ENCODE results near the gene PIP5K1C. TPM values are rescaled to one million over a fixed set of nuclear protein-coding genes. Genes with fewer than 3 reads are reported as not detected.

PIP5K1C gene
- total RNA-seq, 3 donors from 2014 or later: 14.6 to 15.7 (median 15.7) TPM

- Histone ChIP-seq H3K4me1 (peaks cover 2 to 3% of the 10 kb centered on the region in 2 donors), H3K36me3 (no peaks in the 10 kb centered on the region), H3K4me3 (no peak overlapping the region), H3K27ac (no peak overlapping the region), H3K27me3 (no peaks in the 10 kb centered on the region), H3K9me3 (no peaks in the 10 kb centered on the region)
- intact Hi-C loops (cut with DNase I; ENCODE audit: low total_unique reads): no loop called here
- TF ChIP-seq, protein P1, sequence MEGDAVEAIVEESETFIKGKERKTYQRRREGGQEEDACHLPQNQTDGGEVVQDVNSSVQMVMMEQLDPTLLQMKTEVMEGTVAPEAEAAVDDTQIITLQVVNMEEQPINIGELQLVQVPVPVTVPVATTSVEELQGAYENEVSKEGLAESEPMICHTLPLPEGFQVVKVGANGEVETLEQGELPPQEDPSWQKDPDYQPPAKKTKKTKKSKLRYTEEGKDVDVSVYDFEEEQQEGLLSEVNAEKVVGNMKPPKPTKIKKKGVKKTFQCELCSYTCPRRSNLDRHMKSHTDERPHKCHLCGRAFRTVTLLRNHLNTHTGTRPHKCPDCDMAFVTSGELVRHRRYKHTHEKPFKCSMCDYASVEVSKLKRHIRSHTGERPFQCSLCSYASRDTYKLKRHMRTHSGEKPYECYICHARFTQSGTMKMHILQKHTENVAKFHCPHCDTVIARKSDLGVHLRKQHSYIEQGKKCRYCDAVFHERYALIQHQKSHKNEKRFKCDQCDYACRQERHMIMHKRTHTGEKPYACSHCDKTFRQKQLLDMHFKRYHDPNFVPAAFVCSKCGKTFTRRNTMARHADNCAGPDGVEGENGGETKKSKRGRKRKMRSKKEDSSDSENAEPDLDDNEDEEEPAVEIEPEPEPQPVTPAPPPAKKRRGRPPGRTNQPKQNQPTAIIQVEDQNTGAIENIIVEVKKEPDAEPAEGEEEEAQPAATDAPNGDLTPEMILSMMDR (IDR thresholded peaks at IDR 0.05): no peak
- TF ChIP-seq POLR2A (IDR thresholded peaks at IDR 0.05) (no peak), POLR2AphosphoS5 (IDR thresholded peaks at IDR 0.05) (no peak)
- no peak for DNase-seq (ENCODE audit: low spot score in 2 of 2)
Measured at GRCh38 chr19:3645067-3645396, 55.2 kb downstream of the PIP5K1C start.

- peak; percentile 44 to 73 for DNase-seq (ENCODE audit: low spot score in 2 of 2)
- no peaks in the 10 kb centered on the region for H3K9me3 ChIP-seq
- peak overlapping the region in 1 of 2 donors; percentile 25 for H3K27ac ChIP-seq
- intact Hi-C loops (cut with DNase I; ENCODE audit: low total_unique reads): no loop called here
- no peaks in the 10 kb centered on the region for H3K36me3 ChIP-seq
- TF ChIP-seq, protein P1 (IDR thresholded peaks at IDR 0.05): no peak
- no peaks in the 10 kb centered on the region for H3K4me1 ChIP-seq
- H3K4me3 ChIP-seq: no peak overlapping the region
- no peaks in the 10 kb centered on the region for H3K27me3 ChIP-seq
Measured at GRCh38 chr19:3644351-3645066, 55.8 kb downstream of the PIP5K1C start.

- Histone ChIP-seq H3K36me3 (no peaks in the 10 kb centered on the region), H3K27me3 (no peaks in the 10 kb centered on the region), H3K4me1 (no peaks in the 10 kb centered on the region), H3K9me3 (no peaks in the 10 kb centered on the region), H3K27ac (no peak overlapping the region), H3K4me3 (no peak overlapping the region)
- TF ChIP-seq POLR2A (IDR thresholded peaks at IDR 0.05) (no peak), POLR2AphosphoS5 (IDR thresholded peaks at IDR 0.05) (no peak)
- TF ChIP-seq, protein P1 (IDR thresholded peaks at IDR 0.05): no peak
- intact Hi-C loops (cut with DNase I; ENCODE audit: low total_unique reads): no loop called here
- DNase-seq (ENCODE audit: low spot score in 2 of 2): no peak
Measured at GRCh38 chr19:3643674-3644313, 56.5 kb downstream of the PIP5K1C start.

- intact Hi-C loops (cut with DNase I; ENCODE audit: low total_unique reads): no loop called here
- H3K9me3 ChIP-seq: no peaks in the 10 kb centered on the region
- H3K27me3 ChIP-seq: no peaks in the 10 kb centered on the region
- H3K4me3 ChIP-seq: no peak overlapping the region
- TF ChIP-seq POLR2AphosphoS5 (IDR thresholded peaks at IDR 0.05) (no peak), POLR2A (IDR thresholded peaks at IDR 0.05) (no peak)
- TF ChIP-seq, protein P1 (IDR thresholded peaks at IDR 0.05): no peak
- H3K4me1 ChIP-seq: no peaks in the 10 kb centered on the region
- no peaks in the 10 kb centered on the region for H3K36me3 ChIP-seq
- DNase-seq (ENCODE audit: low spot score in 2 of 2): no peak
- no peak overlapping the region for H3K27ac ChIP-seq
Measured at GRCh38 chr19:3642987-3643673, 57.1 kb downstream of the PIP5K1C start.

DNA sequence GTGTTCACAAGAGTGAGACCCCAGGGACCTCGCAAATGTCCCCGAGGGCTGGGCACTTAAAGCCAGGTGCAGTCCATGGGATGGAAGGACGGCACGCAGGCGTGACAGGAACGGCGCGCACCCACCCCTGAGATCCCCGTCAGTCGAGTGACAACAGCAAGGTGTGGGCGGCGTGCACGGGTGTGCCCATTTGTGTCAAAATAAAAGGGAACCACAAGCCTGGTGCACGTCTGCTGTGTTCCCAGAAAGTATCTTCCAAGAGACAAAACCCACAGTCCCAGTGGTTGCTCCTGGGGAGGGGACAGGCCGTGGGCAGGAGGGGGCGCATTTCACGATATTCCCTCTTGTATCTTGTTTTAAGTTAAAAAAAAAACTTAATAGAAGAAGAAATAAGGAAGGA lies 58.0 kb downstream of the PIP5K1C start:
- Histone ChIP-seq H3K27ac (no peak overlapping the region), H3K4me1 (no peaks in the 10 kb centered on the region), H3K9me3 (no peaks in the 10 kb centered on the region), H3K27me3 (no peaks in the 10 kb centered on the region), H3K4me3 (no peak overlapping the region), H3K36me3 (no peaks in the 10 kb centered on the region)
- no peak for DNase-seq (ENCODE audit: low spot score in 2 of 2)
- intact Hi-C loops (cut with DNase I; ENCODE audit: low total_unique reads): no loop called here
- TF ChIP-seq, protein P1 (IDR thresholded peaks at IDR 0.05): no peak
- TF ChIP-seq POLR2A (IDR thresholded peaks at IDR 0.05): no peak
- TF ChIP-seq POLR2AphosphoS5 (IDR thresholded peaks at IDR 0.05): no peak

Measured in breast epithelium (tissue), 4 donors.